Erythroblast (primary cell): ENCODE data around the gene GPSM1.

ENCODE experiments used
- GATA1 ChIP-seq: IDR thresholded peaks from 2 replicates; pipeline ENCODE4 v1.6.1; 2011; ENCODE audit warnings: low read depth, mild to moderate bottlenecking, control low read depth, low read length, moderate library complexity
- POLR2A ChIP-seq: IDR thresholded peaks from 2 replicates; pipeline ENCODE4 v1.6.1; 2011; ENCODE audit warnings: mild to moderate bottlenecking, low read length

GRCh38 chr9:136318776-136319241 is 8.5 kb upstream of the GPSM1 start:
- TF ChIP-seq POLR2A: no peak
- TF ChIP-seq GATA1: no peak
